ENCODE measurements around the gene IGSF10.

IGSF10 gene

DNA sequence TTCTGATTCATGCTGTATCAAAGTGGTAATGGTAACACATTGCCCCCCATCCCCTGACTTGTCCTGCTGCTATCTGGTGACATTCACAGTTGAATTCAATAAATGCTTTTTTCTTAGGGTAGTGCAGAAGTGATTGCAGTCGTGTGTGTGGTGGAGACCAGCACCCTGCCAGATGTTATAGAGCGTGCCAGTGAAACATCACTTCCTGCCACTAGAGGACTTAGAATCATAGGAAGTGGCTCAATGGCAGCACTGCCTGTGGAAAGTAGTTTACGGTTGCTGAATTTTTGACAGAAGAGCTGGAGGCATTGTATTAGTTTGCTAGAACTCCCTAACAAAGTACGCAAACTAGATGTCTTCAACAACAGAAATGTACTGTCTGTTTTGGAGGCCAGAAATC lies 38.9 kb downstream of the IGSF10 start:
- no peaks in the 10 kb centered on the region for H3K4me1 Mint-ChIP-seq
- no peaks in the 10 kb centered on the region for H3K27me3 Mint-ChIP-seq (ENCODE audit: low read depth)
- H3K36me3 Mint-ChIP-seq (ENCODE audit: low read depth) = peaks cover 26% of the 10 kb centered on the region
- H3K4me3 Mint-ChIP-seq = no peak overlapping the region
- H3K9me3 Mint-ChIP-seq = no peaks in the 10 kb centered on the region
- no peak overlapping the region for H3K27ac Mint-ChIP-seq
- TF ChIP-seq, protein P1, sequence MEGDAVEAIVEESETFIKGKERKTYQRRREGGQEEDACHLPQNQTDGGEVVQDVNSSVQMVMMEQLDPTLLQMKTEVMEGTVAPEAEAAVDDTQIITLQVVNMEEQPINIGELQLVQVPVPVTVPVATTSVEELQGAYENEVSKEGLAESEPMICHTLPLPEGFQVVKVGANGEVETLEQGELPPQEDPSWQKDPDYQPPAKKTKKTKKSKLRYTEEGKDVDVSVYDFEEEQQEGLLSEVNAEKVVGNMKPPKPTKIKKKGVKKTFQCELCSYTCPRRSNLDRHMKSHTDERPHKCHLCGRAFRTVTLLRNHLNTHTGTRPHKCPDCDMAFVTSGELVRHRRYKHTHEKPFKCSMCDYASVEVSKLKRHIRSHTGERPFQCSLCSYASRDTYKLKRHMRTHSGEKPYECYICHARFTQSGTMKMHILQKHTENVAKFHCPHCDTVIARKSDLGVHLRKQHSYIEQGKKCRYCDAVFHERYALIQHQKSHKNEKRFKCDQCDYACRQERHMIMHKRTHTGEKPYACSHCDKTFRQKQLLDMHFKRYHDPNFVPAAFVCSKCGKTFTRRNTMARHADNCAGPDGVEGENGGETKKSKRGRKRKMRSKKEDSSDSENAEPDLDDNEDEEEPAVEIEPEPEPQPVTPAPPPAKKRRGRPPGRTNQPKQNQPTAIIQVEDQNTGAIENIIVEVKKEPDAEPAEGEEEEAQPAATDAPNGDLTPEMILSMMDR (IDR thresholded peaks at IDR 0.05; ENCODE audit: unreplicated experiment in 3 of 3) = no peak

DNA sequence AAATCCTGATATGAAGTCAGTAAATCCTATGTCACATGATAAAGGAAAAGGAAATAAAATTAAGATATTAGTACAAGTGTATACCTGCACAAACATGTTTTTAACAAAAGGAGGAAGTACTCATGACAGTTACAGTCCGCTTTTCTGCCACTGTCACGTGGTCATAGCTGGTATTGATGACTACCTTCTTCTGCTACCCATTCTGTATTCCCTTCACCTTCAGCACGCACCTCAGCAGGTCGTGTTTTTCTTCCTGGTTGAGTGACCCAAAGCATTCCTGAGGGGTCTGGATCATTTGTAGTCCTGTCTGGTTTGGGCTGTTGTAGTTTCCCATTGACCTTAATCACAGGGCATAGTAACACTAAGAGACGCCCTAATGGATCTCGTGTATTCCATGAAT lies 41.1 kb downstream of the IGSF10 start:
- Mint-ChIP-seq H3K36me3 (ENCODE audit: low read depth) (peaks cover 30% of the 10 kb centered on the region), H3K9me3 (no peaks in the 10 kb centered on the region), H3K27me3 (ENCODE audit: low read depth) (no peaks in the 10 kb centered on the region), H3K4me3 (no peak overlapping the region), H3K27ac (no peak overlapping the region), H3K4me1 (no peaks in the 10 kb centered on the region)
- TF ChIP-seq, protein P1 (IDR thresholded peaks at IDR 0.05; ENCODE audit: unreplicated experiment in 3 of 3) = no peak

DNA sequence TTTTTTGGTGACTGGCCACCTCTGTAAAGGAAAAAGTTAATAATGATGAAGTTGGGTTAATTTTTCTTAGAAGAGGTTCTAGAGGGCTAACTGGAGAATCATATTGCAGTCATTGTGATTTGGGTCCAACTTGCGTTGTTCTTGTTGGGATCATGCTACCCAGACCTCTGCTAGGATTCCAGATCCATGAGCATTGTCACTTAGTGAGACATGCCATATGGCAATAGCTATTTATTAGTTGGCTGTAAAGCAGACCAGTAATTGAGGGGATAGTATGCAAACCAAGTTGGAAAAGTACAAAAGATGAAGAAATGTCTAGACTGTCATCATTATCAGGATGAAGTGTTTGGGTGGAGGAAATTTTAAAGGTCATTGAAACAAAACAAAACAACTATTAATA lies 45.6 kb downstream of the IGSF10 start:
- H3K4me1 Mint-ChIP-seq = peaks cover 9% of the 10 kb centered on the region
- no peaks in the 10 kb centered on the region for H3K27me3 Mint-ChIP-seq (ENCODE audit: low read depth)
- peaks cover 31% of the 10 kb centered on the region for H3K36me3 Mint-ChIP-seq (ENCODE audit: low read depth)
- TF ChIP-seq, protein P1 (IDR thresholded peaks at IDR 0.05; ENCODE audit: unreplicated experiment in 3 of 3) = no peak
- H3K4me3 Mint-ChIP-seq = no peak overlapping the region
- no peaks in the 10 kb centered on the region for H3K9me3 Mint-ChIP-seq
- no peak overlapping the region for H3K27ac Mint-ChIP-seq

DNA sequence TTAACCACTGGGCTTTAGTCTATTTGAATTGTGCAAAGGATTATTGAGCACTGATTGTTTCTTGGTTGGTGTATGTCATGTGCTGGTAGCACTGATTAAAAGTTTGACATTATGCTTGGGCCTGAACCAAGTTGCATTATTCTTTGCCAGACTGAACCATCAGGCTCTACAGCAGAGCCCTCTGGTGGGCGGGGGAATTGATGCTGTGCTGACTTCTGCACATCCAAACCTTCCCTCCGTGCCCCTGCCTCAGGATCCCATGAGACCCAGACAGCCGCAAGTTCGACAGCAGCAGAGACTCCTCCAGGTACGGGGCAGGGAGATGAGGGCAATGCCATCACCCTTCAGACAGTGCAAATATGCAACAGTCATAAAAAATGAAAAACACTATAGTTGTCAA lies 47.9 kb downstream of the IGSF10 start:
- Mint-ChIP-seq H3K9me3 (no peaks in the 10 kb centered on the region), H3K27ac (no peak overlapping the region), H3K4me1 (peaks cover 9% of the 10 kb centered on the region), H3K36me3 (ENCODE audit: low read depth) (peaks cover 16% of the 10 kb centered on the region), H3K27me3 (ENCODE audit: low read depth) (no peaks in the 10 kb centered on the region), H3K4me3 (no peak overlapping the region)
- TF ChIP-seq, protein P1 (IDR thresholded peaks at IDR 0.05; ENCODE audit: unreplicated experiment in 3 of 3) = no peak
